ENCODE measurements around the gene GATA6.

The GATA6 gene

DNA sequence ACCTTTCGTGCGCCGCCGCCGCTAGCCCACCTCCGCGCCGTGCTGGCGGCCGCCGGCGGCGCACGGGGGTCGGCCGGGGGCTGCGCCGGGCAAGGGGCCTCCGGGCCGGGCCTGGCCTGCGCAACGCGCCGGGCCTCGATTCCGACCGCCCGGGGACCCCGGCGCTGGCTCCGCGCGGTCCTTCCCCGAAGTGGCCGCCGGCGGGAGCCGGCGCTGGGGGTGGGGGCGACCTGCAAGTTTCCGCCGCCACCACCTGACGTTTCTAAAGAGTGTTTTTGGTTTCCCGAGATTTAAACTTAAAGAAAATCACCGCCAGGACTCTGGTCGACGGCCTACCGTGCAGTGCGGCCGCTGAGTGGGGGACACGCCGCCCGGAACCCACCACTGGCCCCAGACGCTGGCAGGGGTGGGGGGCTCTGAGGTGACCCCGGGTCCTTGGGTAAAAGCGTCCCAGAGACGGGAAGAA lies 3.8 kb upstream of the GATA6 start:
- in situ Hi-C loops (cut with MboI; ENCODE audit: low sequenced_read_pairs), result loop anchor here (25.0 kb wide), 1 partner anchor 153 kb away; no protein-coding TSS in a partner anchor

DNA sequence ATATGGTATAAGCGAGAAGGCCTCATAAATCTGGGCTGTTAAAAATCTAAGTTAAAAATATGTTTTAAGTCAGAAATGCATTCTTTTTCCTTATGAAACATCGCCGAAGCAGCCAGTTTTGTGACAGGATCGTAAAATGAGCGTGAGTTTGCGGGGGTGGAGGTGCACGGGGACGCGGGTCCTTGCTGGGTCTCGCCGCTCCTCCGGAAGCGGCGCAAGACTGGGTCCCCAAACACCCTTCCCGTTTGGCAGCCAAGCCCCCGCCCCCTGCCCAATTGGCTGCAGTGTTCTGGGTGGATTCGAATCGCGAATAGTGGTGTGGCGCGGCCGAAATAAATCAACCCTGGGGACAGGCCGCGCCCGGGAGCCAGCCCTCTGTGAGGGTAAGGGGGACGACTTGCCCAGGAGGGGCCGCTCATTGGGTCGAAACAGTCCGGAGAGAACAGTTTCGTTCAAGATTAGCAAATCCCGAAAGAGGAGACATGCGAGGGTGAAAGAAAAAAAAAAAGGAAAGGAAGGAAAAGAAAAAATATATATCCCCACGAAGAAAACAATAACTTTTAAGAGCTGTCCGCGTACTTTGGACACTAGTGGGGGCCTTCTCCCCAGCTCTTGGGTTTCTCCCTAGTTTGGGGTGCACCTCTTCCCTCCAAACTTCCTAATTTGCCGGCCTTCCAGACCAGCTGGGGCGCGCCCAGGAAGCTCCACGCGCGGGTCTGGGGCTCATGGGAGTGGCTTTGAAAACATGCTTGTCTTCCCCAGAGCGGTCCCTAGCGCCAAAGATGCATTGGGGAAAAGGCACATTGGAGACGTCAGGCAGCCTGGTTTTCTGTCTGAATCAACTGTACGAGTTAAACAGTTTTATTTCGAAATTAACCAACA lies 3.1 kb upstream of the GATA6 start:
- in situ Hi-C loops (cut with MboI; ENCODE audit: low sequenced_read_pairs), result loop anchor here (25.0 kb wide), 1 partner anchor 154 kb away; no protein-coding TSS in a partner anchor

DNA sequence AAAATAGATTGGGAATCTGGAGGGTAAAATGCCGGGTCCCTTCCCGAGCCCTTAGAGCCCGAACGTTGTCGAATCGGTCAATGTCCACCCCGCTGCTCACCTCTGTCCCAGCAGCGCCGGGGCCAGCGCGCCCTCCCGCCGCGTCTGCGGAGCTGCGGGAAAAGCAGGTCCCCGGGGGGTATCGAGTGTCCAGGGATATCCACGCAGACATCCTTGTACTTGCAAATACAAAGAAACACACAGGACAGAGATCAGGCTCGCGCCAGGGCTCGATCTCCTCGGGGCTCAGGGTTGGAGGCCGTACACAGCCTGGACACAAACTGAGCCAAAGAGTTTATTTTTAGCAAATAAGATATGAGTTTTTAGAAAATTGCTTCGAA lies 2.3 kb upstream of the GATA6 start:
- in situ Hi-C loops (cut with MboI; ENCODE audit: low sequenced_read_pairs), result loop anchor here (25.0 kb wide), 1 partner anchor 155 kb away; no protein-coding TSS in a partner anchor

DNA sequence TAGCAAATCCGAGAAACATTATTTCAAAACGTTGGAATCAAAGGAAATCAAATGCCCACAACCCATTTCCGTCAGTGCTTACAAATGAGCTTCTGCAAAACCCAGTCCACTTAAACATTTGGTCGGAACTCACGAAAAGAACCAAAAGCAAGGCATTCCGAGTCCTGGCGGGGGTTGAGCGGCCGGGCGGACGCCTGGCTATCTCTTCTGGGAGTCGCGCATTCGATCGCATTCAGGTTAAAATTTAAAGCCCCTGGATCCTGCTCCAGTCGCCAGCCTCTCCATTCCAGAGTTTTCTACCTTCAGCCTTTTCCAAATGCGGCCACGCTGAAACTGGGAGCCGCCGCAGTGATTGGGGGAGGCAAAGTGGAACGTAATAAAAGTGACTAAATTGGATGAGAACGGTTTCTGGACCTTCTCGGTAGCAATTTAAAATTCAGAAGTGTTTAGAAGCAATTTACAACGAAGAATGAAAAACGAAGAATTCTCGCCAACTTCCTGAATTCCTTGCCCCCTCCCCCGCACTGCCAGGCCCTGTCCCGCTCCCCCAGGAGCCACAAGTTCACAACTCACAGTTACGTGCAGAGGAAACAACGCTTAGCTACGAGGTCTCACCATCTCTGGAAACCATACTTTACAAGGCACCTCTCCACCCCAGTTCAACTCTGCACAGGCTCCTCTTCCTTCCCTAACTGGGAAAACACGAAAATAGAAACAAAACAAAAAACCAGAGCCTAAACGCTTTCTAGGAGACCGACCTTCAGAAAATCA lies 1.7 kb upstream of the GATA6 start:
- in situ Hi-C loops (cut with MboI; ENCODE audit: low sequenced_read_pairs), result loop anchor here (25.0 kb wide), 1 partner anchor 155 kb away; no protein-coding TSS in a partner anchor

DNA sequence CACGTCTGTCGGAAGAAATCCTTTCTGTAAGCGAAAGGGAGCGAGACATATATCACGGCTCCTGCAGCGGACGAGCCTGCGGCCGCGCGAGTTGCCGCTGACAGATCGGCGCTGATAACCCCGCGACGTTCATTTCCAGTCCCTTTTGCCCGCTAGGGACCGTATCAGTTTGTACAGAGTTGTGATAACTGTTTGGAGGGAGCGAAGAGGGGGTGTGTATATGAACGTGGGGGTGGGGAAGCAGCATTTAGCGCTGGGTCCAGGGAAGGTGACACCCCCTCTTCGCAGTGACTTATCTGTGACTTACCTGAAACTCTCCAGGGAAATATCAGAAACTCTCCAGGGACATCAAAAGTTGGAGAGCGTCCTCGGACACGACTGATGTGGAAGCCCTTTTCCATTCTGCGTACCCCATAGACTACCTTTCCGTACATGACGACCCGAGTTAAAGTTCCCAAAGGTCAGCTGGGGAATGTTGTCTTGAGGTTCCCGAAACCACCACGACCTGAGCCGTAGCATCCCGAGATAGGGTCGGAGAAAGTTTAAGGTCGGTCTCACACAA lies 948 bp upstream of the GATA6 start:
- in situ Hi-C loops (cut with MboI; ENCODE audit: low sequenced_read_pairs), result loop anchor here (25.0 kb wide), 1 partner anchor 156 kb away; no protein-coding TSS in a partner anchor

DNA sequence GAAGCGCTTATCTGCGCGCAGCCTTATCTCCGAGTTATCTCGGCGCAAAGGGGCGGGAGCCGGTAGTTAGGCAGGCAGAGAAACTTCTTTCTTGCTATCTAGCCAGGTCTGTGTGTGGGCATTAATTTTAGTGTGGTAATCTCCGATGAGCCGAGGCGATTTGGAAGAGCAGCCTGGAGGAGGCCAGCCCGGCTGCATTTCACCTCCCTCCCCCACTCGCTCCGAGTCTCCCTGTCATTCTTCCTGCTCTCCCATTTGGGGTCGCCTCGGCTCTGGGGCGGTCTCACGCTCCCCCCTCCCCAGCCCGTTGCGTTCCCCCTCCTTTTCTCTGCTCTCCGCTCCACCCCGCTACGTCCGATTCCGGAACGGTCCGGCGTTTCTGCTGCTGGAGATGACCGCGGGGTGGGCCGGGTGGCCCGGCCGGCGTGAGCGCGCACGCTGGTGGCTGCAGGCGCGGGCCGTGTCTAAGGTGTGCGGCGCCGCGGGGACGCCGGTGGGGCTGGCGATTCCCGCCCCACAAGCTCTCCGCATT lies 566 bp downstream of the GATA6 start:
- in situ Hi-C loops (cut with MboI; ENCODE audit: low sequenced_read_pairs), result loop anchor here (25.0 kb wide), 1 partner anchor 158 kb away; no protein-coding TSS in a partner anchor

DNA sequence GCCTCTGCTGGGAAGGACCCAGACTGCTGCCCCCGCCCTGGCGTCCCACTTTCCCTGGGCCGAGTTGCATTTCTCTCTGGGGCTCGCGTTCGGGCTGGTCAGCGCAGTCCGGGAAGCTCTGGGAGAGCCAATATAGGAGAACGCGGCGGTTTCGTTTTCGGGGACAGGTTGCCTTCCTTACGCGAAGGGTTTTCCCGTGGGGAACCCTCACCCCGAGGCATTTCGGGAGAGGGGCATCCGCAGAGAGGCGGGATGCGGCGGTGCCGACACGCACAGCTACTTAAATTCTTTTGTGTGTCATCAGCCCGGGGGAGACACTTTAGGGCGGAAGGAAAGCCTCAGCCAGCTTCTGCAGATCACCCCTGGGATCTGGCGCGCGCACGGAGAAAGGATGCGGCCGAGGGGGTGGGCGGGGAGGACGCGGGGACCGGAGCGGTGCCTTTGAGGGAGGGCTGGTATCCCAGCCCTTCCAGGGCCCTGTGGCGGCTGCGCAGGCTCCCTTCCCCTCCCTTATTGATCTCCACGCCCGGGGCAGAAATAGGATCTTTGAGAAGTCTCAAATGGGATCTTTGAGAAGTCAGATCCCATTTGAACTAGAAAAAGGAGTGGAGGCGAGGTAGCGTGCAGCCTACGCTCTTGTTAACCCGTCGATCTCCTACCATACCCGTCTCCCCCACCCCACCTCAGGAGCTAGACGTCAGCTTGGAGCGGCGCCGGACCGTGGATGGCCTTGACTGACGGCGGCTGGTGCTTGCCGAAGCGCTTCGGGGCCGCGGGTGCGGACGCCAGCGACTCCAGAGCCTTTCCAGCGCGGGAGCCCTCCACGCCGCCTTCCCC lies 1.2 kb downstream of the GATA6 start:
- in situ Hi-C loops (cut with MboI; ENCODE audit: low sequenced_read_pairs), result loop anchor here (25.0 kb wide), 1 partner anchor 158 kb away; no protein-coding TSS in a partner anchor

DNA sequence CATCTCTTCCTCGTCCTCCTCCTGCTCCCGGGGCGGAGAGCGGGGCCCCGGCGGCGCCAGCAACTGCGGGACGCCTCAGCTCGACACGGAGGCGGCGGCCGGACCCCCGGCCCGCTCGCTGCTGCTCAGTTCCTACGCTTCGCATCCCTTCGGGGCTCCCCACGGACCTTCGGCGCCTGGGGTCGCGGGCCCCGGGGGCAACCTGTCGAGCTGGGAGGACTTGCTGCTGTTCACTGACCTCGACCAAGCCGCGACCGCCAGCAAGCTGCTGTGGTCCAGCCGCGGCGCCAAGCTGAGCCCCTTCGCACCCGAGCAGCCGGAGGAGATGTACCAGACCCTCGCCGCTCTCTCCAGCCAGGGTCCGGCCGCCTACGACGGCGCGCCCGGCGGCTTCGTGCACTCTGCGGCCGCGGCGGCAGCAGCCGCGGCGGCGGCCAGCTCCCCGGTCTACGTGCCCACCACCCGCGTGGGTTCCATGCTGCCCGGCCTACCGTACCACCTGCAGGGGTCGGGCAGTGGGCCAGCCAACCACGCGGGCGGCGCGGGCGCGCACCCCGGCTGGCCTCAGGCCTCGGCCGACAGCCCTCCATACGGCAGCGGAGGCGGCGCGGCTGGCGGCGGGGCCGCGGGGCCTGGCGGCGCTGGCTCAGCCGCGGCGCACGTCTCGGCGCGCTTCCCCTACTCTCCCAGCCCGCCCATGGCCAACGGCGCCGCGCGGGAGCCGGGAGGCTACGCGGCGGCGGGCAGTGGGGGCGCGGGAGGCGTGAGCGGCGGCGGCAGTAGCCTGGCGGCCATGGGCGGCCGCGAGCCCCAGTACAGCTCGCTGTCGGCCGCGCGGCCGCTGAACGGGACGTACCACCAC lies 2.1 kb downstream of the GATA6 start:
- in situ Hi-C loops (cut with MboI; ENCODE audit: low sequenced_read_pairs), result loop anchor here (25.0 kb wide), 1 partner anchor 159 kb away; no protein-coding TSS in a partner anchor

DNA sequence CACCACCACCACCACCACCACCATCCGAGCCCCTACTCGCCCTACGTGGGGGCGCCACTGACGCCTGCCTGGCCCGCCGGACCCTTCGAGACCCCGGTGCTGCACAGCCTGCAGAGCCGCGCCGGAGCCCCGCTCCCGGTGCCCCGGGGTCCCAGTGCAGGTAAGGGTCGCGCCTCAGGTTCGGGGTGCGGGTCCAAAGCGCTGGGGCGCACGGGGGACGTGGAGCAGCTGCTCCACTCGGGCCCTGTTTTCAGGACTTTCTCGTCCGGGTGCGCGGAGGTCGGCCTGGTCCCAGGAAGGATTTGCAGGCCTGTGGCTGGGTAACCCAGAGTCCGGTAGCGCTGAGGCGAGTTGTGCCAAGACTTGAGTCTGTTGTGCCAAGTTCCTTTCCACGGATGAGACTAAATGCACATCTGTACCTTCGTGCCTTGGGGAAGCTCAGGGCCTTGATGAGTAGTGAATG lies 2.8 kb downstream of the GATA6 start:
- in situ Hi-C loops (cut with MboI; ENCODE audit: low sequenced_read_pairs), result loop anchor here (25.0 kb wide), 1 partner anchor 160 kb away; no protein-coding TSS in a partner anchor

DNA sequence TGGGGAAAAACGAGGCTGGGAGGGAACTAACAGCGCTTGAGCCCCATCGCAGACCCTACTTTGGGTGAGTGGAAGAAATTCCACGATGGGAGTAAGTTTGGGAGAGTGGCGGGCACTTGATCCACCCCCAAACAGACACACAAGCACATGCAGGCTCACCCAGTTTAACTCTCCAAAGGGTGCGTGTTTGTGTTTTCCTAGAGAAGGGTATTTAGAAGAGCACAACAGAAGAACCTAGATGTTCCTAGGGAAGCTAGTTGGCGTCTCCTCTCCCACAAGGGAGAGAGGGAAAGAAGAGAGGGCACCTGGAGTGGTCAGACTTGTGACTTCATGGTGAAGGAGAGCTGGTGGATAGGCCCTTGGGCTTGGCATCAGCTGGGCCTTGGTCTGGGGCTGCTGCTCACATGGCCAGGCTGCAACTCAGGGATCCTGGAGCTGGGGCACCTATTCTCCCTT lies 3.2 kb downstream of the GATA6 start:
- in situ Hi-C loops (cut with MboI; ENCODE audit: low sequenced_read_pairs), result loop anchor here (25.0 kb wide), 1 partner anchor 160 kb away; no protein-coding TSS in a partner anchor

DNA sequence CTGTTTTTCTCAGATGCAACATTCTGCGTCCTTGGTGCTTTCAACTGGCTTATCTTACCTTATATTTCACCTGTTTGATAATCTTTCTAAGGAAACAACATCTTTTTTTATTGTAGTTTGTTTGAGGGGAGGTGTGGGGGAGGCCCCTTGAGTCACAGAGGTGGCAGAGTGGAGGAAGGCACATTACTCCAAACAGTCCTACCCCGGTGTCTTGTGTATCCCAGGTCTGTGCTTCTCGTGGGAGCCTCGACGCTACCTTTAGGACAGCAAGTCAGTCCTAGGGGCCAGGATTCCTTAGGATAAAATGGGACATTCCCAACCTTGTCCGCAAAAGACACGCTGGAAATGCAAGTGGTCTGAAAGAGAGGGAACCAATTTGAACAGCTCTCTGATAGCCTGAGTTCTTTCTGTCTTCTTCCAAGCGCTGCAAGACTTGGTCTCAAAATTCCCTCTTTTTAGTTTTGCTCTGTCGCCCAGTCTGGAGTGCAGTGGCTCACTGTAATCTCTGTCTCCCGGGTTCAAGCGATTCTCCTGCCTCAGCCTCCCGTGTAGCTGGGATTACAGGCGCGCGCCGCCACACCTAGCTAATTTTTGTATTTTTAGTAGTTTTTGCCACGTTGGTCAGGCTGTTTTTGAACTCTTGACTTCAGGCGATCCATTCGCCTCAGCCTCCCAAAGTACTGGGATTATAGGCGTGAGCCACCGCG lies 4.0 kb downstream of the GATA6 start:
- in situ Hi-C loops (cut with MboI; ENCODE audit: low sequenced_read_pairs), result loop anchor here (25.0 kb wide), 1 partner anchor 161 kb away; no protein-coding TSS in a partner anchor

DNA sequence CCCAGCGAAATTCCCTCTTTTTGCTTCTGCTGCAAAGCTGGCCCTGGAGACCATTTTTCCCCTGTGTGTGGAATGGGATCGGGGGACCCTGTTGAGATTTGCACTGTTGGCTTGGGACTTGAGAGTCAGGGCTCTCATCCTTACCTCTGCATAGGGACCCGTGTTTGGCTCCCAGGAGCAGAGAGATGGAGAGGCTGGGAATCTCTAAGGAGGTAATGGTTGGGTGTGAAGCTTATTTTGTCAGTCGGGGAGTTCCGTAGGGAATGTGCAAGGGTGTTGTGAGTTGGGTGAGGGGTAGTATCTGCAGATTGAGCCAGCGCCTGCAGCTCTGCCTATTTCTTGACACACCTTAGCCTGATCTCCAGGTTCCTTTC lies 4.5 kb downstream of the GATA6 start:
- in situ Hi-C loops (cut with MboI; ENCODE audit: low sequenced_read_pairs), result loop anchor here (25.0 kb wide), 1 partner anchor 162 kb away; no protein-coding TSS in a partner anchor

DNA sequence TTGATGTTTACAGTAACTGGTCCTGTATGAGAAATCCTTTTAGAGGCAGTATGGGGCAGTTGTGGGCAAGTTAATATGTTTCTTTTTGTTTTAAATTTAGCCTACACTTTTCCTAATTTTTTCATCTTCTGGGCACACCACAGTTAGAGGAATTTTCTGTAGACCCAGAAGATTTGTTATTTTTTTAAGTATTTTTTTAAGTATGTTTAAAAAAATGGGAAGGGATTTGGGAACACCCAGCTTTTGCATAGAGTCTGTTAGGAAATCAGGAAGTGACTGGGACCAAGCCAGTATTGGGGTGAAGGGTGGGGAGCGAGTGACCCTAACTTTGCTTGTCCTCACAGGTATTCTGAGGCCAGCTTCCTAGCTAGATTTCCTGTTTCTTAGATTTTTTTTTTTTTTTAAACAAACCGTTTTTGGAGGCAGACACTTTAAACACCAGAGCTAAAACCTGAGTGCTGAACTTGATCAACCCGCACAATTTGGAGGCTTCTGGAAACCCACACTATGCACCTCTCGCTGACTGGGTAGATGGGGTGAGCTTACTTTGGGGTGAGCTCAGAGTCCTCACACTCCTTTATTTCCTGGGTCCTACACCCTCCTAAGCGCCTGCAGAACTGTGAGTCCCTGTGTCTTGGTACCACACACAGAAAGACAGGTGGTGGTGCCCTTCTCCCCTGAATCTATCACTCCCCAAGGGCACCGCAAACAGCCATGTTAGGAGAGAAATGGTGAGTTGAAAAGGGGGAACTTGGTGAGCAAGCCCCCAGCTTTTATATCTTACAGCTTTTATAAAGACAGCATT lies 5.2 kb downstream of the GATA6 start:
- in situ Hi-C loops (cut with MboI; ENCODE audit: low sequenced_read_pairs), result loop anchor here (25.0 kb wide), 1 partner anchor 162 kb away; no protein-coding TSS in a partner anchor

DNA sequence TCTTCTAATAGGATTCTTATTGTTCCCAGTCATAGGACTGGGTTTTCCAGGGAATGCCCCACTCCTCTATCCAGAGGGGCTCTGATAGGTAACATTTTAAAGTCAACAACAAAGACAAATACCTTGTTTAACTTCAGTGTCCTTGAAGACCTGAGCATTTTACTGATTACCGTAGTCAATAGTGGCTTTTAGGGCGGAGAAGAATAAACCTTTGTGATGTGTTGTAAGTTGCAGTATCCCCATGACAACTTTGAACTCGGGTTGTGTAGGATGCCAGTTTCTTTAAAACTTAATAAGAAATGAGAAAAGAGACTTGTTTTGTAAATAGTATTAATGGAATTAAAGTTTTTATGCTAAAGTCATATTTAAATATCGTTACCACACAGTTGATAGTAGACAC lies 6.0 kb downstream of the GATA6 start:
- in situ Hi-C loops (cut with MboI; ENCODE audit: low sequenced_read_pairs), result no loop called here

DNA sequence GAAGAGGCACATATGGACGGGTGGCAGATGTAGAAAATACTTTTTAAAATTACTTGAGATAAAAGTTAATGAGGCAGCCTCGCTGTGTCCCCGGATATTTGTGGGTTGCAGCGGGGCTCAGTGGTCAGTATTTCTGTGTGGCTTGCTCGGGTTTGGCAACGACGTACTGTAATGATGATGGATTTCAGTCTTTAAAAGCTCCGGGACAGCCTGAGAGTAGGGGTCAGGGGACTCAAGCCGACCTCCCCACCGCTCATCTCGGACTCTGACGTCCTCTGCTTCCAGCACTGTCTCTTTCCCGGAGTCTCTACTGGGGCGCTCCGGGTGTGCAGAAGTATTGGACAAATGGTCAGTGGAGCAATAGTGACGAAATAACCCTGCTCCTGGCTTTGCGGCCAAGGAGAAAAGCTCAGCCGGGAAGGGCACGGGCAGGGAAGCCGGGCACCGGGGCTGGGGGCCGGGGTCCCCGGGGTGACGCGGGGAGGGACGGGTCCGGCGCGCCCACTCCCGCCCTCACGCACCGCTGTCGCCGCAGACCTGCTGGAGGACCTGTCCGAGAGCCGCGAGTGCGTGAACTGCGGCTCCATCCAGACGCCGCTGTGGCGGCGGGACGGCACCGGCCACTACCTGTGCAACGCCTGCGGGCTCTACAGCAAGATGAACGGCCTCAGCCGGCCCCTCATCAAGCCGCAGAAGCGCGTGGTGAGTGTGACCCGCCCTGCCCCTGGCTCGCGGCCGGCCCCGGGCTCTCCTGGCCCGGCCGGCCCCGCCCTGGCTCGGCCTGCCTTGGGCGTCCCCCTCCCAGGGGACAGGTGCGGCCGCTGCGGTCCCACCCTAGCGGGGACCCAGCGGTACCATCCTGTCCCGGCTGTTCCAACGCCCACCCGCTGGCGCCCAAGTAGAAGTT lies 7.3 kb downstream of the GATA6 start:
- in situ Hi-C loops (cut with MboI; ENCODE audit: low sequenced_read_pairs), result no loop called here

DNA sequence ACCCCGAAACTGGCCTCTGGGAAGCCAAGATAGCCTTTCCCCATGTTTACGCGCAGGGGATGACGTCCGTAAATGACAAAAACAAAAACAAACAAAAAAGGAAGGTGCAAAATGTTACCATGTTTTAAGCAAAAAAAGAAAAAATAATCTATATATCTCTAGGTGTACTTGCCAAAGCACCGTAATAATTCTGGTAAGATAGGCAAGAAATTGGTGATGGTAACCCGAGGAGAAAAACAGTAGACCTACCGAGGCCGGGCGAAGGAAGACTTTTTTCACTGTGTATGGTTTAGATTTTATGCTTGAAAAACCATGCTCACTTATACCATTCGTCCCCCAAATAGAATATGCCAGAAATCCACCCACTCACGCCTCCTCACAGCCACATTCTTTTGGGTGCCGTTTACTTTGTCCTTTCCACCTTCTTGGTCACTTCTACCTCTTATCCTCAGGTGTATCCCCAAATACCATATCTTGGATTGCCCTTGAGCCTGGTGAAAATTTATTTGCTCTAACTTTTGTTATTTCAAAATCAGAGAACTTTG lies 8.0 kb downstream of the GATA6 start:
- in situ Hi-C loops (cut with MboI; ENCODE audit: low sequenced_read_pairs), result no loop called here

All from HL-60/S4 treated with retinoic acid at 250 ng/mL for 4 days and 3 days (cell line).